PC-3 (cell line): ENCODE results near the gene DEFB128.

ENCODE experiments used
- EZH2 ChIP-seq: fragments of 300-600 bp; sonication (generic); IDR thresholded peaks from one replicate; pipeline ENCODE4 v1.6.1; 2017; ENCODE audit warnings: antibody characterized with exemption, mild to moderate bottlenecking, low read length; ENCODE audit not compliant: unreplicated experiment
- TF ChIP-seq, protein P1 (sequence below): fragments of 300-600 bp; sonication (generic); conservative IDR thresholded peaks from 2 replicates; pipeline ENCODE4 v1.5.1; 2017; ENCODE audit warnings: antibody characterized with exemption, low read depth, mild to moderate bottlenecking, low read length

DNA sequence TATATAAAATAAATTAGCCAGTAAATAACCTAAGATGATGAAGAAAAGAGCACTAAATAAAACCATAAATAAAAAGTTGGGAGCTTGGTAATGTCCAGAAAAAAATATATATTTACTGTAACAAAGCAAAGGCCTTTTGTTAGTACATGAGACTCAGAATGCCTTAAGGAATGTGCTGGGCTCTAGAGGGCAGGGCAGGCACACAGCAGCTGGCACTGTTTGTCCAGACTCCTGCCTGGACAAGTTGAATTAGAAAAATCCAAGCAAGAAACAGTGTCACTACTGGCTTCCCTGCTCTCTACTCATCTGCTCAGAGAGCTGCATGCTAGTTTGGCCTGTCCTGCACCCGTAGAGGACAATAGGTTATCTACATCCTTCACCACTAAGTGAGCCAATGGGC is 46.4 kb upstream of the DEFB128 start:
- TF ChIP-seq, protein P1, sequence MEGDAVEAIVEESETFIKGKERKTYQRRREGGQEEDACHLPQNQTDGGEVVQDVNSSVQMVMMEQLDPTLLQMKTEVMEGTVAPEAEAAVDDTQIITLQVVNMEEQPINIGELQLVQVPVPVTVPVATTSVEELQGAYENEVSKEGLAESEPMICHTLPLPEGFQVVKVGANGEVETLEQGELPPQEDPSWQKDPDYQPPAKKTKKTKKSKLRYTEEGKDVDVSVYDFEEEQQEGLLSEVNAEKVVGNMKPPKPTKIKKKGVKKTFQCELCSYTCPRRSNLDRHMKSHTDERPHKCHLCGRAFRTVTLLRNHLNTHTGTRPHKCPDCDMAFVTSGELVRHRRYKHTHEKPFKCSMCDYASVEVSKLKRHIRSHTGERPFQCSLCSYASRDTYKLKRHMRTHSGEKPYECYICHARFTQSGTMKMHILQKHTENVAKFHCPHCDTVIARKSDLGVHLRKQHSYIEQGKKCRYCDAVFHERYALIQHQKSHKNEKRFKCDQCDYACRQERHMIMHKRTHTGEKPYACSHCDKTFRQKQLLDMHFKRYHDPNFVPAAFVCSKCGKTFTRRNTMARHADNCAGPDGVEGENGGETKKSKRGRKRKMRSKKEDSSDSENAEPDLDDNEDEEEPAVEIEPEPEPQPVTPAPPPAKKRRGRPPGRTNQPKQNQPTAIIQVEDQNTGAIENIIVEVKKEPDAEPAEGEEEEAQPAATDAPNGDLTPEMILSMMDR = peak; percentile 47; the same call in 1 of the 2 replicates
- TF ChIP-seq EZH2 = no peak
